OCI-LY7 (cell line): ENCODE measurements around the gene SPDL1. TPM values are rescaled to one million over a fixed set of nuclear protein-coding genes. Genes with fewer than 3 reads are reported as not detected.

Experiments
- BruUV-seq: library from RNA; stranded (reverse); fragments of 400-500 nt; replicated peaks from 2 replicates; lab custom pipeline; 2021; lab: Mats Ljungman, UMichigan
- CTCF ChIA-PET: fragments of 300-600 bp; sonication (Branson Sonifier 250); formaldehyde crosslinking; loops from one replicate; lab custom pipeline; 2022; ENCODE audit warnings: antibody characterized with exemption; ENCODE audit not compliant: unreplicated experiment; lab: Charles Lee
- POLR2A ChIA-PET: fragments of 300-600 bp; sonication (Branson Sonifier 250); formaldehyde crosslinking; loops from one replicate; lab custom pipeline; 2022; ENCODE audit warnings: antibody characterized with exemption; lab: Charles Lee
- DNase-seq: peaks from one replicate; pipeline ENCODE4 v3.0.0-alpha.2; 2015; ENCODE audit warnings: low spot score
- H2AFZ ChIP-seq: fragments of 200-600 bp; sonication (generic), shearing (Covaris generic); 2 replicates; pipeline ENCODE4 v1.6.1; 2014; ENCODE audit warnings: mild to moderate bottlenecking, antibody characterized with exemption, low read length, moderate library complexity
- H3K27ac ChIP-seq: fragments of 200-600 bp; sonication (generic); 2 replicates; pipeline ENCODE4 v1.5.1; 2014; ENCODE audit warnings: mixed run types, low read depth, mild to moderate bottlenecking, moderate library complexity, low read length, inconsistent platforms; ENCODE audit not compliant: poor library complexity, severe bottlenecking
- H3K36me3 ChIP-seq: fragments of 200-600 bp; sonication (generic); 2 replicates; pipeline ENCODE4 v1.6.1; 2014; ENCODE audit warnings: mild to moderate bottlenecking, antibody characterized with exemption, low read length, moderate library complexity, mixed read lengths; ENCODE audit not compliant: insufficient read depth
- H3K4me1 ChIP-seq: fragments of 200-600 bp; sonication (generic); 2 replicates; pipeline ENCODE4 v1.5.1; 2014; ENCODE audit warnings: mild to moderate bottlenecking, low read length; ENCODE audit not compliant: insufficient read depth, poor library complexity, severe bottlenecking
- H3K4me2 ChIP-seq: fragments of 200-600 bp; sonication (generic); 2 replicates; pipeline ENCODE4 v1.6.1; 2014; ENCODE audit warnings: mild to moderate bottlenecking, low read length
- H3K4me3 ChIP-seq: fragments of 200-600 bp; sonication (generic); 2 replicates; pipeline ENCODE4 v1.5.1; 2014; ENCODE audit warnings: mild to moderate bottlenecking, low read depth, low read length; ENCODE audit not compliant: poor library complexity, severe bottlenecking
- H3K79me2 ChIP-seq: fragments of 200-600 bp; sonication (generic); 2 replicates; pipeline ENCODE4 v1.6.1; 2016; ENCODE audit warnings: low read depth, mild to moderate bottlenecking, low read length, moderate library complexity, mixed read lengths; ENCODE audit not compliant: insufficient read depth
- H3K9me2 ChIP-seq: fragments of 200-600 bp; sonication (generic); 2 replicates; pipeline ENCODE4 v1.6.1; 2016; ENCODE audit warnings: mild to moderate bottlenecking, low read length, mixed read lengths; ENCODE audit not compliant: insufficient read depth
- H3K9me3 ChIP-seq: fragments of 200-600 bp; sonication (generic); 2 replicates; pipeline ENCODE4 v1.6.1; 2014; ENCODE audit warnings: mild to moderate bottlenecking, mixed run types, low read length, mixed read lengths
- H4K20me1 ChIP-seq: fragments of 200-600 bp; sonication (generic); 2 replicates; pipeline ENCODE4 v1.6.1; 2014; ENCODE audit warnings: mild to moderate bottlenecking, antibody characterized with exemption, low read length, moderate library complexity, mixed read lengths; ENCODE audit not compliant: insufficient read depth
- CTCF ChIP-seq: fragments of 200-600 bp; sonication (generic); conservative IDR thresholded peaks from 2 replicates; pipeline ENCODE4 v1.5.1; 2014; ENCODE audit warnings: mild to moderate bottlenecking, antibody characterized with exemption, low read length, moderate library complexity, mixed read lengths
- EZH2phosphoT487 ChIP-seq: fragments of 200-600 bp; sonication (generic); IDR thresholded peaks from 2 replicates; pipeline ENCODE4 v1.6.1; 2018; ENCODE audit warnings: low read depth, borderline replicate concordance, mild to moderate bottlenecking, mixed run types, antibody characterized with exemption, low read length, moderate library complexity, mixed read lengths
- intact Hi-C: fragments of 100-400 bp; cut with micrococcal nuclease; formaldehyde crosslinking; loops from one replicate; pipeline ENCODE4 v1.10.0; 2022; ENCODE audit not compliant: unreplicated experiment
- total RNA-seq, 2 experiments: library from RNA; depleted of rRNA in 1 of 2; stranded (reverse); fragments of >200 nt in 1 of 2; shearing (Covaris generic) in 1 of 2; gene quantifications; 2 replicates each; pipeline ENCODE4 v1.2.3, GENCODE V29; 2014 to 2022

Gene SPDL1
- total RNA-seq, 2 experiments from 2014 or later = 27.4 to 65.9 TPM

- no peak for DNase-seq
- Histone ChIP-seq H3K79me2 (no peaks in the 10 kb centered on the region), H3K4me3 (no peak overlapping the region), H3K36me3 (peaks cover 75% of the 10 kb centered on the region), H3K9me2 (no peaks in the 10 kb centered on the region), H3K4me1 (no peaks in the 10 kb centered on the region), H4K20me1 (no peaks in the 10 kb centered on the region), H3K4me2 (no peak overlapping the region), H3K9me3 (no peaks in the 10 kb centered on the region), H2AFZ (no peak overlapping the region), H3K27ac (no peak overlapping the region)
- POLR2A ChIA-PET = interaction anchor here (0.6 kb wide), 1 partner anchor 9 kb away, joined by 5 read pairs; no protein-coding TSS in a partner anchor
- no TSS peak for BruUV-seq
- intact Hi-C loops = no loop called here
- CTCF ChIA-PET = no interaction called here
- TF ChIP-seq CTCF = no peak
- TF ChIP-seq EZH2phosphoT487 = no peak
These were observed 19.0 kb downstream of the SPDL1 start for GRCh38 chr5:169602535-169602934.

DNA sequence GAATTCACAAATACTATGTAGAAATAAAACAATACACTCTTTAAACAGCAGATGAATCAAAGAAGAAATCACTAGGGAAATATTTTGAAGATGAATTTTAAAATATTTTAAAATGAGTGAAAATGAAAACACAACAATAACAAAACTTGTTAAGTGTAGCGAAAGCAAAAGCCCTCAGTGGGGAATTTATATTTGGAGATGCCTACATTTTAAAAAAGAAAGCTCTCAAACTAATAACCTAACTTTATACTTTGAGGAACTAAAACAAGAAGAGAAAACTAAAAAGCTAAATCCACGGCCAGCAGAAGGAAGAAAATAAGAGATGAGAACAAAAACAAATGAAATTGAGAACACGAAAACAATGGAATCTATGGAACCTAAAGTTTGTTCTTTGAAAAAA, 22.7 kb downstream of the SPDL1 start:
- Histone ChIP-seq H3K27ac (no peak overlapping the region), H3K4me1 (no peaks in the 10 kb centered on the region), H3K4me2 (no peak overlapping the region), H3K79me2 (no peaks in the 10 kb centered on the region), H3K9me2 (no peaks in the 10 kb centered on the region), H3K9me3 (no peaks in the 10 kb centered on the region), H2AFZ (no peak overlapping the region), H3K4me3 (no peak overlapping the region), H4K20me1 (no peaks in the 10 kb centered on the region), H3K36me3 (peaks cover 38% of the 10 kb centered on the region)
- ChIA-PET CTCF (no interaction called here), POLR2A (interaction anchor here (0.7 to 0.9 kb wide), 2 partner anchors 16 to 368 kb away, joined by 3 to 4 read pairs; no protein-coding TSS in a partner anchor)
- TF ChIP-seq CTCF = no peak
- TF ChIP-seq EZH2phosphoT487 = no peak
- intact Hi-C loops = no loop called here
- DNase-seq = no peak
- no TSS peak for BruUV-seq

- no peak overlapping the region for H3K4me2 ChIP-seq
- no peak overlapping the region for H3K27ac ChIP-seq
- no peaks in the 10 kb centered on the region for H3K9me2 ChIP-seq
- no peaks in the 10 kb centered on the region for H3K4me1 ChIP-seq
- H3K36me3 ChIP-seq = peaks cover 22% of the 10 kb centered on the region
- DNase-seq = no peak
- CTCF ChIA-PET = no interaction called here
- no peaks in the 10 kb centered on the region for H3K79me2 ChIP-seq
- H2AFZ ChIP-seq = no peak overlapping the region
- H3K9me3 ChIP-seq = no peaks in the 10 kb centered on the region
- no peaks in the 10 kb centered on the region for H4K20me1 ChIP-seq
- no TSS peak for BruUV-seq
- no peak overlapping the region for H3K4me3 ChIP-seq
- POLR2A ChIA-PET = no interaction called here
- TF ChIP-seq CTCF (no peak), EZH2phosphoT487 (no peak)
- intact Hi-C loops = no loop called here
These were observed 24.3 kb downstream of the SPDL1 start for GRCh38 chr5:169607882-169608281.
